ENCODE measurements around the gene METRN.

- TF ChIP-seq POLR2A (IDR thresholded peaks at IDR 0.05) (peak; percentile 27 to 70 (median 65)), CTCF (IDR thresholded peaks at IDR 0.05) (no peak)
Observed at GRCh38 chr16:684071-684794, 30.7 kb upstream of the METRN start, which contains the start of gene JMJD8.

All from body of pancreas (tissue), 4 donors.